ENCODE measurements around the gene KLHL29. TPM values are rescaled to one million over a fixed set of nuclear protein-coding genes. Genes with fewer than 3 reads are reported as not detected.
A peak's percentile ranks its signal among the peaks of the same experiment; 100 is the strongest.

KLHL29 gene
- total RNA-seq, 4 donors from 2014 or later: 10.1 to 27.3 (median 15.7) TPM

GRCh38 chr2:23698721-23699579 lies 314.0 kb downstream of the KLHL29 start:
- WGBS, 2 donors: 87 to 88% methylated on average over 17 of the region's 17 CpGs
- H3K4me3 ChIP-seq (ENCODE audit: low read depth, poor library complexity, severe bottlenecking): no peak overlapping the region
- DNase-seq (ENCODE audit: low spot score in 2 of 2): no peak
- TF ChIP-seq CTCF (IDR thresholded peaks at IDR 0.05): no peak
- intact Hi-C loops (cut with DNase I; ENCODE audit: low total_unique reads): no loop called here

- intact Hi-C loops (cut with DNase I; ENCODE audit: low total_unique reads): no loop called here
- H3K4me3 ChIP-seq (ENCODE audit: low read depth, poor library complexity, severe bottlenecking): no peak overlapping the region
- WGBS, 2 donors: 92 to 93% methylated on average over 5 of the region's 5 CpGs
- TF ChIP-seq POLR2A (IDR thresholded peaks at IDR 0.05): no peak
- no peak for TF ChIP-seq CTCF (IDR thresholded peaks at IDR 0.05)
- no peak for DNase-seq (ENCODE audit: low spot score in 2 of 2)
Measured at GRCh38 chr2:23699580-23699925, 314.6 kb downstream of the KLHL29 start.

GRCh38 chr2:23700627-23701026 lies 315.6 kb downstream of the KLHL29 start:
- DNase-seq (ENCODE audit: low spot score in 2 of 2): no peak

GRCh38 chr2:23703037-23703582 lies 318.1 kb downstream of the KLHL29 start:
- intact Hi-C loops (cut with DNase I; ENCODE audit: low total_unique reads): no loop called here

More at GRCh38 chr2:23700627-23701026, 315.6 kb downstream of the KLHL29 start:
- TF ChIP-seq CTCF (IDR thresholded peaks at IDR 0.05): no peak
- TF ChIP-seq POLR2A (IDR thresholded peaks at IDR 0.05): no peak
- WGBS, 2 donors: 91 to 96% methylated on average over 5 of the region's 5 CpGs
- no peak overlapping the region for H3K4me3 ChIP-seq (ENCODE audit: low read depth, poor library complexity, severe bottlenecking)
- intact Hi-C loops (cut with DNase I; ENCODE audit: low total_unique reads): no loop called here

GRCh38 chr2:23703583-23704385 lies 318.8 kb downstream of the KLHL29 start:
- H3K4me3 ChIP-seq (ENCODE audit: low read depth, poor library complexity, severe bottlenecking): no peak overlapping the region
- peak in 1 of 2 donors; percentile 12 for DNase-seq (ENCODE audit: low spot score in 2 of 2)
- 81 to 84% methylated on average over 16 of the region's 16 CpGs for WGBS, 2 donors
- intact Hi-C loops (cut with DNase I; ENCODE audit: low total_unique reads): no loop called here
- TF ChIP-seq CTCF (IDR thresholded peaks at IDR 0.05) (no peak), POLR2A (IDR thresholded peaks at IDR 0.05) (no peak)

More at GRCh38 chr2:23703037-23703582, 318.1 kb downstream of the KLHL29 start:
- no peak overlapping the region for H3K4me3 ChIP-seq (ENCODE audit: low read depth, poor library complexity, severe bottlenecking)
- TF ChIP-seq POLR2A (IDR thresholded peaks at IDR 0.05) (no peak), CTCF (IDR thresholded peaks at IDR 0.05) (no peak)
- peak; percentile 8 to 70 for DNase-seq (ENCODE audit: low spot score in 2 of 2)
- WGBS, 2 donors: 95 to 99% methylated on average over 15 to 17 of the region's 17 CpGs
